Gastroesophageal sphincter (tissue), 4 donors: ENCODE measurements around the gene SYNJ2. TPM values are rescaled to one million over a fixed set of nuclear protein-coding genes. Genes with fewer than 3 reads are reported as not detected.

ENCODE experiments used
- ATAC-seq: fragments of 150-250 bp; one replicate; pipeline ENCODE4 v1.9.1; 2016; ENCODE audit warnings: mild to moderate bottlenecking, moderate library complexity
- H3K27ac ChIP-seq, 4 donors: fragments of 200-600 bp; sonication (generic) in 3 of 4; 1 replicate in 3 of 4; 2 replicates in 1 of 4; pipeline ENCODE4 v1.5.1; 2016 to 2019
- H3K27me3 ChIP-seq: fragments of 200-600 bp; sonication (generic); one replicate; pipeline ENCODE4 v1.5.1; 2019
- H3K36me3 ChIP-seq, 2 donors: fragments of 200-600 bp; sonication (generic); one replicate each; pipeline ENCODE4 v1.5.1; 2019; ENCODE audit warnings: control low read depth in 1 of 2
- H3K4me1 ChIP-seq, 3 donors: fragments of 200-600 bp; sonication (generic); 1 replicate in 2 of 3; 2 replicates in 1 of 3; pipeline ENCODE4 v1.5.1; 2016 to 2019; ENCODE audit warnings: control low read depth in 2 of 3
- H3K4me3 ChIP-seq, 2 donors: fragments of 200-600 bp; sonication (generic); one replicate each; pipeline ENCODE4 v1.5.1; 2019; ENCODE audit warnings: mild to moderate bottlenecking in 1 of 2, moderate library complexity in 1 of 2
- H3K9me3 ChIP-seq, 3 donors: fragments of 200-600 bp; sonication (generic); one replicate each; pipeline ENCODE4 v1.5.1; 2017 to 2019; ENCODE audit warnings: control low read depth in 2 of 3
- EP300 ChIP-seq: sonication (generic); formaldehyde crosslinking; IDR thresholded peaks from one replicate; pipeline ENCODE4 v1.6.1; 2017; ENCODE audit warnings: antibody characterized with exemption, mild to moderate bottlenecking
- POLR2A ChIP-seq, 2 donors: fragments of 450-650 bp; IDR thresholded peaks; one replicate each; pipeline ENCODE4 v1.6.1; 2017; ENCODE audit warnings: antibody characterized with exemption in 2 of 2, mild to moderate bottlenecking in 2 of 2, moderate library complexity in 1 of 2
- POLR2AphosphoS5 ChIP-seq: sonication (generic); formaldehyde crosslinking; IDR thresholded peaks from one replicate; pipeline ENCODE4 v1.6.1; 2017; ENCODE audit warnings: antibody characterized with exemption
- WGBS, 2 donors: methylation state at CpG; one replicate each; pipeline ENCODE4 v1.1.5; 2018; ENCODE audit warnings: low coverage in 1 of 2; 5-methylcytosine and 5-hydroxymethylcytosine counted together
- total RNA-seq, 4 donors: library from RNA; depleted of rRNA; stranded (reverse); fragments of >200 nt; gene quantifications; one replicate each; pipeline ENCODE4 v1.1.0, GENCODE V29; 2016
- TF ChIP-seq, protein P1 (sequence below), 4 experiments: fragments of 200-600 bp in 2 of 4; fragments of 450-650 bp in 2 of 4; sonication (generic) in 1 of 4; IDR thresholded peaks; one replicate each; pipeline ENCODE4 v1.5.1; 2017 to 2019; ENCODE audit warnings: antibody characterized with exemption in 4 of 4, mild to moderate bottlenecking in 2 of 4, moderate library complexity in 2 of 4

SYNJ2 gene
- total RNA-seq, 4 donors from 2014 or later, result 19.9 to 27.9 (median 21.6) TPM

GRCh38 chr6:158047127-158047518 is 65.5 kb downstream of the SYNJ2 start:
- no peaks in the 10 kb centered on the region for H3K9me3 ChIP-seq
- no peak overlapping the region for H3K4me3 ChIP-seq
- TF ChIP-seq EP300 (no peak), POLR2AphosphoS5 (no peak), POLR2A (IDR thresholded peaks at IDR 0.05) (no peak)
- TF ChIP-seq, protein P1, sequence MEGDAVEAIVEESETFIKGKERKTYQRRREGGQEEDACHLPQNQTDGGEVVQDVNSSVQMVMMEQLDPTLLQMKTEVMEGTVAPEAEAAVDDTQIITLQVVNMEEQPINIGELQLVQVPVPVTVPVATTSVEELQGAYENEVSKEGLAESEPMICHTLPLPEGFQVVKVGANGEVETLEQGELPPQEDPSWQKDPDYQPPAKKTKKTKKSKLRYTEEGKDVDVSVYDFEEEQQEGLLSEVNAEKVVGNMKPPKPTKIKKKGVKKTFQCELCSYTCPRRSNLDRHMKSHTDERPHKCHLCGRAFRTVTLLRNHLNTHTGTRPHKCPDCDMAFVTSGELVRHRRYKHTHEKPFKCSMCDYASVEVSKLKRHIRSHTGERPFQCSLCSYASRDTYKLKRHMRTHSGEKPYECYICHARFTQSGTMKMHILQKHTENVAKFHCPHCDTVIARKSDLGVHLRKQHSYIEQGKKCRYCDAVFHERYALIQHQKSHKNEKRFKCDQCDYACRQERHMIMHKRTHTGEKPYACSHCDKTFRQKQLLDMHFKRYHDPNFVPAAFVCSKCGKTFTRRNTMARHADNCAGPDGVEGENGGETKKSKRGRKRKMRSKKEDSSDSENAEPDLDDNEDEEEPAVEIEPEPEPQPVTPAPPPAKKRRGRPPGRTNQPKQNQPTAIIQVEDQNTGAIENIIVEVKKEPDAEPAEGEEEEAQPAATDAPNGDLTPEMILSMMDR (IDR thresholded peaks at IDR 0.05), result no peak
- H3K27me3 ChIP-seq, result no peaks in the 10 kb centered on the region
- no peak overlapping the region for H3K27ac ChIP-seq
- peaks cover 4 to 24% (median 8%) of the 10 kb centered on the region in 3 donors for H3K4me1 ChIP-seq
- no peak for ATAC-seq
- 100% methylated on average over 1 of the region's 10 CpGs for whole genome bisulfite sequencing, 2 donors
- H3K36me3 ChIP-seq, result peaks cover 0 to 13% of the 10 kb centered on the region in 2 donors

DNA sequence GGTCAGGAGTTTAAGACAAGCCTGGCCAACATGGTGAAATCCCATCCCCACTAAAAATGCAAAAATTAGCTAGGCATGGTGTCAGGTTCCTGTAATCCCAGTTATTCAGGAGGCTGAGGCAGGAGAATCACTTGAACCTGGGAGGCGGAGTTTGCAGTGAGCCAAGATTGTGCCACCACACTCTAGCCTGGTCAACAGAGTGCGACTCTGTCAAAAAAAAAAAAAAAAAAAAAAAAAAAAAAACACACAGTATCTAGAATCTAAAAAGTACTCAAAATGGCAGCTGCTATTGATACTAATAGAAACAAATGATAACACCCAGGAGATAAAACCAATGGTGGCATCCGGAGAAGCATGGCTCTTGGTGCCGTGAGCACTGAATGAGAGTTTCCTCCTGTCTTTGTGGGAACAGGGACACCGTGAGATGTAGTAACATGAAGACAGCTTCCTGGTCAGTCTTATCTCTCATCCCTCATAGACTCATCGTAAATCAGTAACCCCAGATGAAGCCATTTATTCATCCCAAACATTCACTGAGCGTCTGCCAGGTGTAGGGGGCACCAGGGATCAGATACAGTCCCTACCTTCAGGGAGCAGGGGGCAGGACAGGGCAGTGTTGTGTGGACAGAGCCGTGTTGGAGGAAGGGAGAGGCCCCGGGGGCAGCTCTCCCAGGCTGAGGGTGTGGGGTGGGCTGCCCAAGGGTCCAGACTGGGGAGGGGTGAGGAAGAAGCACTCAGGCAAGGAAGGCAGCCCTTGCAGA is 66.1 kb downstream of the SYNJ2 start:
- peaks cover 3 to 18% (median 4%) of the 10 kb centered on the region in 3 donors for H3K4me1 ChIP-seq
- no peak overlapping the region for H3K27ac ChIP-seq
- WGBS, 2 donors, result 78 to 80% methylated on average over 5 to 6 of the region's 9 CpGs
- no peaks in the 10 kb centered on the region for H3K27me3 ChIP-seq
- ATAC-seq, result no peak
- TF ChIP-seq, protein P1 (IDR thresholded peaks at IDR 0.05), result no peak
- TF ChIP-seq POLR2AphosphoS5 (no peak), POLR2A (IDR thresholded peaks at IDR 0.05) (no peak), EP300 (no peak)
- H3K36me3 ChIP-seq, result peaks cover 0 to 13% of the 10 kb centered on the region in 2 donors
- H3K4me3 ChIP-seq, result no peak overlapping the region
- no peaks in the 10 kb centered on the region for H3K9me3 ChIP-seq

GRCh38 chr6:158048589-158048988 is 66.9 kb downstream of the SYNJ2 start:
- H3K36me3 ChIP-seq, result peaks cover 0 to 13% of the 10 kb centered on the region in 2 donors
- H3K27me3 ChIP-seq, result no peaks in the 10 kb centered on the region
- no peak overlapping the region for H3K4me3 ChIP-seq
- H3K9me3 ChIP-seq, result no peaks in the 10 kb centered on the region
- no peak overlapping the region for H3K27ac ChIP-seq
- TF ChIP-seq POLR2AphosphoS5 (no peak), EP300 (no peak), POLR2A (IDR thresholded peaks at IDR 0.05) (no peak)
- TF ChIP-seq, protein P1 (IDR thresholded peaks at IDR 0.05), result no peak
- no CpG with 5 or more reads among the region's 7 CpGs for WGBS, 2 donors
- peaks cover 0 to 9% (median 0%) of the 10 kb centered on the region in 3 donors for H3K4me1 ChIP-seq
- no peak for ATAC-seq

DNA sequence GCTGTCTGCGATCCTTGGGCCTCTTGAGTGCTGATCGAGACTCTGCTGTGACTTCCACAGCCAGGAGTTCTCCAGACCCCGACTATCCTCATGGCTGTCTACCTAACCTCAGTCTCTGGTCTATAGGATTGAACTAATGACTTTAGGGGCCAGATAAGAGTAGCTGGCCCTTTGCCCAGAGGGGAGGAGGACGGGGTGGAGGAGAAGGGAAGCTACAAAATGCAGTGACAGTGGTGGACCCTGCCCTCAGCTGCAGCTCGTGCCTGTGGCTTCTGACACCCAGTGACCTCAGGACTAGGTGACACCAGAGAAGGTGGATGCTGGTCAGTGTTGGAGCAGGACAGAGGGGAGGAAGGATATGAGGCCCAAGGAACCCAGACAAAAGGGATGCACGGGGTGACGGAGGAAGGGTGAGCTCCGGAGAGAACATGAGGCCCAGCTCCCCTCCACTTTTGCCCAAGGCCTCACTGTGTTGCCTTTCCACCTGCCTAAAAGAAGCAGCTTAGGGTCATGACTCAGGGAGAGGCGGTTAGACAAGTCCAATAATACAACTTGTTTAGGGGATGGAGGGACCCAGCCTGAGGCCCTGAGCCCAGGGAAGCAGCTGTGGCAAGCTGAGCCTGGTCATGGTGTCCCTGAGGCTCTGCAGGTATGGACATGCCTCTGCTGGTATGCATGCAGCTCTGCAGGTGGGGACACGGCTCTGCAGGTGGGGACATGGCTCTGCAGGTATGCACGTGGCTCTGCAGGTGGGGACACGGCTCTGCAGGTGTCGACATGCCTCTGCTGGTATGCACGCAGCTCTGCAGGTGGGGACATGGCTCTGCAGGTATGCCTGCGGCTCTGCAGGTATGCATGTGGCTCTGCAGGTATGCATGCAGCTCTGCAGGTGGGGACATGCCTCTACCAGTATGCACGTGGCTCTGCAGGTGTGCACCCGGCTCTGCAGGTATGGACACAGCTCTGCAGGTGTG is 67.7 kb downstream of the SYNJ2 start:
- no peak overlapping the region for H3K4me3 ChIP-seq
- H3K9me3 ChIP-seq, result no peaks in the 10 kb centered on the region
- ATAC-seq, result no peak
- TF ChIP-seq POLR2AphosphoS5, result no peak
- TF ChIP-seq EP300, result no peak
- TF ChIP-seq, protein P1 (IDR thresholded peaks at IDR 0.05), result no peak
- TF ChIP-seq POLR2A (IDR thresholded peaks at IDR 0.05), result no peak
- H3K27ac ChIP-seq, result no peak overlapping the region
- 84 to 92% methylated on average over 2 to 6 of the region's 17 CpGs for WGBS, 2 donors
- peaks cover 0 to 2% (median 0%) of the 10 kb centered on the region in 3 donors for H3K4me1 ChIP-seq
- H3K27me3 ChIP-seq, result no peaks in the 10 kb centered on the region
- peaks cover 0 to 13% of the 10 kb centered on the region in 2 donors for H3K36me3 ChIP-seq
